ENCODE results near the gene SLF2. TPM values are rescaled to one million over a fixed set of nuclear protein-coding genes. Genes with fewer than 3 reads are reported as not detected.

SLF2 gene
- total and polyA plus RNA-seq, 2 of the 13 experiments (the other 11 are each of a cell fraction or from before 2014, with no cell fraction given), result 12.2 to 48.1 TPM

- Histone ChIP-seq H3K27me3 (ENCODE audit: control insufficient read depth in 1 of 2, insufficient read depth in 2 of 2, low read length in 2 of 2) (no peaks in the 10 kb centered on the region; a peak in 1 of 5 replicates), H3K9ac (ENCODE audit: insufficient read depth, low read depth, low read length) (no peak overlapping the region), H3K9me3 (ENCODE audit: low read length) (no peaks in the 10 kb centered on the region), H3K36me3 (replicated peaks in 1 of 2; ENCODE audit: control insufficient read depth in 1 of 2, insufficient read depth in 2 of 2, low read length in 2 of 2) (peaks cover 0 to 9% of the 10 kb centered on the region in 2 experiments; a peak in 3 of 5 replicates), H3K27ac (ENCODE audit: extremely low read length, insufficient read depth, low read length) (peak overlapping the region; percentile 36), H3K4me1 (ENCODE audit: insufficient read depth, low read length) (peaks cover 88% of the 10 kb centered on the region), H2AFZ (ENCODE audit: low read length) (no peak overlapping the region), H4K20me1 (ENCODE audit: insufficient read depth, low read length) (no peaks in the 10 kb centered on the region; the same call in 1 of the 2 replicates), H3K79me2 (ENCODE audit: insufficient read depth, low read length) (peaks cover 25% of the 10 kb centered on the region), H3K4me2 (ENCODE audit: low read depth, low read length) (no peak overlapping the region), H3K4me3 (replicated peaks in 1 of 3; ENCODE audit: insufficient read depth in 1 of 3, low read depth in 2 of 3, low read length in 3 of 3) (no peak overlapping the region)
- DNase-seq (ENCODE audit: low spot score), result no peak
- no peak for FAIRE-seq
- in situ Hi-C loops (cut with HindIII; ENCODE audit: extremely low pct_ligation_motif_present, low pct_unique_long_range_greater_than_20kb) (no loop called here), intact Hi-C loops (cut with micrococcal nuclease; ENCODE audit: unreplicated experiment) (no loop called here)
- whole genome bisulfite sequencing (ENCODE audit: low lambda C conversion rate), result 92% methylated on average over 2 of the region's 2 CpGs
- ATAC-seq, result no peak
- BruUV-seq (replicated peaks), result no TSS peak
- CTCF ChIA-PET (ENCODE audit: low intra/inter-chr PET ratio, low total read pairs), result interaction anchor here (0.9 kb wide), 1 partner anchor 18 kb away, joined by 3 read pairs; no protein-coding TSS in a partner anchor
- POLR2A ChIA-PET, result interaction anchor here (0.8 to 12.6 kb wide), 3 partner anchors 8 to 24 kb away, joined by 3 to 277 read pairs (median 3); partner anchors contain the start of genes LZTS2, MRPL43 and TWNK
- TF ChIP-seq ZNF547 (CRISPR knock-in tag; IDR thresholded peaks at IDR 0.05) (no peak), RBFOX2 (IDR thresholded peaks at IDR 0.05; ENCODE audit: low read depth, low read length) (peak; percentile 36; the same call in 1 of the 2 replicates), RFXANK (CRISPR knock-in tag; IDR thresholded peaks at IDR 0.05) (no peak), NBN (conservative IDR thresholded peaks at IDR 0.05) (no peak), TCF7L2 (IDR thresholded peaks at IDR 0.05; ENCODE audit: low read depth, low read length) (no peak), PLRG1 (conservative IDR thresholded peaks at IDR 0.05) (no peak), ZBTB7B (CRISPR knock-in tag; IDR thresholded peaks at IDR 0.05) (peak; percentile 6; the same call in 1 of the 2 replicates), ZNF629 (CRISPR knock-in tag; conservative IDR thresholded peaks at IDR 0.05) (no peak), ZFP1 (CRISPR knock-in tag; IDR thresholded peaks at IDR 0.05) (no peak), GMEB1 (CRISPR knock-in tag; IDR thresholded peaks at IDR 0.05; ENCODE audit: borderline replicate concordance) (no peak), PAXIP1 (CRISPR knock-in tag; conservative IDR thresholded peaks at IDR 0.05) (no peak), HNRNPK (IDR thresholded peaks at IDR 0.05; ENCODE audit: low read depth, low read length, poor library complexity, severe bottlenecking) (peak; percentile 29), MXD4 (CRISPR knock-in tag; IDR thresholded peaks at IDR 0.05) (no peak), XRCC5 (optimal IDR thresholded peaks at IDR 0.05; ENCODE audit: low read length) (no peak), ZHX2 (IDR thresholded peaks at IDR 0.05; ENCODE audit: low read depth) (no peak), ZHX2 (CRISPR knock-in tag; IDR thresholded peaks at IDR 0.05; ENCODE audit: borderline replicate concordance) (no peak)
Observed at GRCh38 chr10:100967332-100967731, 54.6 kb downstream of the SLF2 start.

Data from HepG2 (cell line).